ENCODE results near the gene POTEG.
A peak's percentile ranks its signal among the peaks of the same experiment; 100 is the strongest.
"Not testable (repeated sequence)": the region's sequence is repeated elsewhere in the genome, so short reads cannot be mapped to it uniquely, and the experiment has no call there.

POTEG gene

DNA sequence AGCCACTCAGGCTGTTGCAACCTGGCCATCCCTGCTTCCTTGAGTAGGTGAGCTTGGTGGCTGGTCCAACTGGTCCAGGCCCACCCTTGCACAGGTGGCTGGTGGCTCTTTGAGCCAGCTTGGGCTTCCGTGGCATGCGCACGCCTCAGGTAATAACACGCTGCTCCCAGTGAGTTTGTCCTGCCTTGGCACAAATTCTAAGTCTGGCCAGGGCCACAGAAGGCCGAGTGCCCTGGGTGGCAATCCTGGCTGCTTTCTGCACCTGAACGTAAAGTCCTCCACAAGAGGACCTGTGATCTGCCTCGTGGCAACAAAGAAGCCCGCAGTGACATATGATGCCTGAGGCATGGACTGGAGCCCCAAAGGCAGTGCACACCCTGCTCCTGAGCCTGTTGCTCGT lies 47.1 kb downstream of the POTEG start:
- not testable (repeated sequence) for H3K36me3 Mint-ChIP-seq, H3K27me3 Mint-ChIP-seq, H3K4me1 Mint-ChIP-seq, H3K27ac Mint-ChIP-seq, H3K9me3 Mint-ChIP-seq, ATAC-seq, H3K4me3 Mint-ChIP-seq

DNA sequence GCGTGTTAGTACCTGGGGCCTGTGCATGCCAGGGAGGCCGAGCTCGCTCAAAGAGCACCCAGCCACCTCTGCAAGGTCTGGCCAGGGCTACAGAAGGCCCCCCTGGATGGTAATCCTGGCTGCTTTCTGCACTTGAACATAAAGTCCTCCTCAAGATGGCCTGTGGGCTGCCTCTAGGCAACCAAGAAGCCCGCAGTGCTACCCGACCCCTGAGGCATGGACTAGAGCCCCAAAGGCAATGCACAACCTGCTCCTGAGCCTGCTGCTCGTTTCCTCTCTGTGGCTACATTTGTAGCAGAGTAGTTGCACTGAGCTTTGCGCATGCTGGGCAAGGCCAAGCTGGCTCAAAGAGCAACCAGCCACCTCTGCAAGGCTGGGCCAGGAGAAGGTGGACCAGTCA lies 47.8 kb downstream of the POTEG start:
- H3K36me3 Mint-ChIP-seq, H3K27me3 Mint-ChIP-seq, ATAC-seq, H3K4me3 Mint-ChIP-seq, H3K4me1 Mint-ChIP-seq, H3K9me3 Mint-ChIP-seq, H3K27ac Mint-ChIP-seq: not testable (repeated sequence)

DNA sequence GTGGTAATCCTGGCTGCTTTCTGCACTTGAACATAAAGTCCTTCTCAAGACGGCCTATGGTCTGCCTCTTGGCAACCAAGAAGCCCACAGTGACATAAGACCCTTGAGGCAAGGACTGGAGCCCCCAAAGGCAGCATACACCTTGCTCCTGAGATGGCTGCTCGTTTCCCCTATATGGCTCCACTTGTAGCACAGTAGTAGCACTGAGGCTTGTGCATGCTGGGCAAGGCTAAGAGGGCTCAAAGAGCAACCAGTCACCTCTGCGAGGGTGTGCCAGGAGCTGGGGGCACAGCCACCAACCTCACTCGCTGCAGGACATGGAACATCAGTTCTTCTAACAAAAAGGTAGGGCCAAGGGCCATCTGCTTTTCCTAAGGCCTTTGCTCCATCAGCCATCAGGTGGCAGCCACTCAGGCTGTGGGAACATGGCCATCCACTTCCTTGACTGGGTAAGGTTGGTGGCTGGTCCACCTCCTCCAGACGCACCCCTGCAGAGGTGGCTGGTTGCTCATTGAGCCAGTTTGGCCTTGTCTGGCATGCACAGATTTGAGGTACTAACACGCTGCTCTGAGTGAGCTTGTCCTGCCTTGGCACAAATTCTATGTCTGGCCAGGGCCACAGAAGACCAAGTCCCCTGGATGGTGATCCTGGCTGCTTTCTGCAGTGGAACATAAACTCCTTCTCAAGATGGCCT lies 49.9 kb downstream of the POTEG start:
- H3K4me1 Mint-ChIP-seq, H3K36me3 Mint-ChIP-seq, H3K9me3 Mint-ChIP-seq, H3K27ac Mint-ChIP-seq, H3K4me3 Mint-ChIP-seq, ATAC-seq, H3K27me3 Mint-ChIP-seq: not testable (repeated sequence)

DNA sequence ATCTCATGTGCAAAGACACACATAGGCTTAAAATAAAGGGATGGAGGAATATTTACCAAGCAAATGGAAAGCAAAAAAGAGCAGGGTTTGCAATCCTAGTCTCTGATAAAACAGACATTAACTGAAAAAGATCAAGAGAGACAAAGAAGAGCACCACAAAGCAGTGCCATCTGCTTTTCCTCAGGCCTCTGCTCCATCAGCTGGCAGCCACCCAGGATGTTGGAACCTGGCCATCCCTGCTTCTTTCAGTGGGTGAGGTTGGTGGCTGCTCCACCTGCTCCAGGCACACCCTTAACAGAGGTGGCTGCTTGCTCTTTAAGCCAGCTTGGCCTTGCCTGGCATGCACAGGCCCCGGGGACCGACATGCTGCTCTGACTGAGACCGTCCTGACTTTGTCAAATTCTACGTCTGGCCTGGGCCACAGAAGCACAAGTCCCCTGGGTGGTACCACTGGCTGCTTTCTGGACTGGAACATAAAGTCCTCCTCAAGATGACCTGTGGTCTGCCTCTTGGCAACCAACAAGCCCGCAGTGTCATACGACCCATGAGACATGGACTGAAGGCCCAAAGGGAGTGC lies 51.0 kb downstream of the POTEG start:
- H3K27me3 Mint-ChIP-seq, H3K27ac Mint-ChIP-seq, H3K4me3 Mint-ChIP-seq, ATAC-seq, H3K4me1 Mint-ChIP-seq, H3K36me3 Mint-ChIP-seq, H3K9me3 Mint-ChIP-seq: not testable (repeated sequence)

DNA sequence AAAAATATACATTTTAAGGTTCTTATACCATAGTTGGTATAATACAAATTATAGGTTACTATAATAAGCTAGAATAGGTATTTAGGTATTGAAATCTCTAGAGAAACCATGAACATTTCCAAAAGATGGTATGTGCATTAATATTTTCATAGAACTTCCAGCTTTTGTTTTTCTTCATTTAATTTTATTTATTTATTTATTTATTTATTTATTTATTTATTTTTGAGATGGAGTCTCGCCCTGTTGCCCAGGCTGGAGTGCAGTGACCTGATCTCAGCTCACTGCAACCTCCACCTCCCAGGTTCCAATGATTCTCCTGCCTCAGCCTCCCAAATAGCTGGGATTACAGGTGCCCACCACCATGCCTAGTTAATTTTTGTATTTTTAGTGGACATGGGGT lies 54.0 kb downstream of the POTEG start:
- not testable (repeated sequence) for ATAC-seq, H3K27ac Mint-ChIP-seq, H3K36me3 Mint-ChIP-seq, H3K27me3 Mint-ChIP-seq, H3K9me3 Mint-ChIP-seq, H3K4me1 Mint-ChIP-seq, H3K4me3 Mint-ChIP-seq

DNA sequence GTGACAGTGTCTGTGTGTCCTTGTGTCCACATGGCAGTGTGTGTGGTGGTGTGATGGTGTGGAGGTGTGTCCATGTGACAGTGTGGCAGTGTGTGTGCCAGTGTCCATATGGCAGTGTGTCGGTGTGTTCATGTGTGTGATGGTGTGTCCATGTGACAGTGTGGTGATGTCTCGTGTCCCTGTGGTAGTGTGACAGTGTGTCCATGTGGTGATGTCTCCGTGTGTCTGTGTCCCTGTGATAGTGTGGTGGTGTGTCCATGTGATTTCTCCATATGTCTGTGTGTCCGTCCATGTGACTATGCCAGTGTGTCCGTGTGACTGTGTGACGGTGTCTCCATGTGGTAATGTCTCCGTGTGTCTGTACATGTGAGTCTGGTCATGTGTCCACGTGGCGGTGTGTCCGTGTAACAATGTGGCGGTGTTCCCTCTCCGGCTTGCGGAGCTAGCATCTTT lies 59.7 kb downstream of the POTEG start:
- H3K36me3 Mint-ChIP-seq, H3K4me1 Mint-ChIP-seq, H3K9me3 Mint-ChIP-seq, H3K27me3 Mint-ChIP-seq, ATAC-seq, H3K4me3 Mint-ChIP-seq, H3K27ac Mint-ChIP-seq: not testable (repeated sequence)

DNA sequence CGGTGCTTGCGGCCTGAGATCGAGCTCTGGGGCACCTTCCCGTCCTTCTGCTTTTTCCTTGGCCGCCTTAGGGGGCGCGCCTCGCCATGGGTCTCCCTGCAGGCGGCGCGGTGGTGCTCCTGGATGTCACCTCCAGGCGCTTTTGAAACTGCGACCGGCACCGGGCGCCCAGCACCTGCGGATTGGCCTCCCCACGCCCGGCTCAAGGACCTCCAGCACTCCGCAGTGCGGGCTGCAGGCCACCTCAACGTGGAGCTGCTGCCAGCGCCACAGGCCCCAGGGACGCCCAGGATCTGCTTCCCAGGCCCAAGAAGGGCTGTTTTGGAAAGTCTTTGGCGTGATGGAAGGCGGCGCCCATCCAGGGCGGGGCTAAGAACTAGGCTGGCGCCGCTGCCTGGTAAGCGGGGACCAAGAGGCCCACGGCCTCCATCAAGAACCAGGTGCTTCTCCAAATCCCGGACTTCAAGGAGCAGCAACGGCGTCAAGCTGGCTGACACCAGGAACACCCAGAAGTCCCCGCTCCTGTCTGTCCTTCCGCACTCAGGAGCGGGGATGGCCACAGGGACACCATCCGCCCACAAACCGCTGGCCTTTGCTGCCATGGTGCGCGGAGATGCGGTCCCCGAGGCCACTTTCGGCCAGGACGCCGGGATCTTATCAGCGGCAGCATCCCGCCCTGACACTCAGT lies 61.2 kb downstream of the POTEG start:
- H3K36me3 Mint-ChIP-seq, H3K4me3 Mint-ChIP-seq, H3K4me1 Mint-ChIP-seq, H3K27ac Mint-ChIP-seq, ATAC-seq, H3K9me3 Mint-ChIP-seq, H3K27me3 Mint-ChIP-seq: not testable (repeated sequence)

DNA sequence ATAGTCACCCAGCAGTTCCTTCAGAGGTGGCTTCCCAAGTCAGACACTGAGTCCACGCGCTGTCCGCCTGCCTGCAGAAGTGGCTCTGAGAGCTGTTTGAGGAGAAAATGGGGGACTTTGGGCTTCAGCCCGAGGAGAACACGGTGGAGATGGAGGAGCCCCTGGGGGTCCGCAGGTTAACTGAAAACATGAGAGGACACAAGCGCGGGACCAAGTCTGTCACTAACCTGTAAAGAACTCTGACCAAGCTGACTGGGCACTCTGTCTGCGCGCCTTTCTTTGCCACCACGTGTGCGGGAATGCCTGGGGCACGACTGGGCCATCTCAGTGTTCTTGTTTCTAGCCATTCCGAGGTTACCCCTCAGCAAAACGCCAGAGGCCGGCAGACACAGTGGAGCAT lies 62.4 kb downstream of the POTEG start:
- not testable (repeated sequence) for H3K9me3 Mint-ChIP-seq, H3K4me3 Mint-ChIP-seq, ATAC-seq, H3K36me3 Mint-ChIP-seq, H3K27me3 Mint-ChIP-seq, H3K4me1 Mint-ChIP-seq, H3K27ac Mint-ChIP-seq

DNA sequence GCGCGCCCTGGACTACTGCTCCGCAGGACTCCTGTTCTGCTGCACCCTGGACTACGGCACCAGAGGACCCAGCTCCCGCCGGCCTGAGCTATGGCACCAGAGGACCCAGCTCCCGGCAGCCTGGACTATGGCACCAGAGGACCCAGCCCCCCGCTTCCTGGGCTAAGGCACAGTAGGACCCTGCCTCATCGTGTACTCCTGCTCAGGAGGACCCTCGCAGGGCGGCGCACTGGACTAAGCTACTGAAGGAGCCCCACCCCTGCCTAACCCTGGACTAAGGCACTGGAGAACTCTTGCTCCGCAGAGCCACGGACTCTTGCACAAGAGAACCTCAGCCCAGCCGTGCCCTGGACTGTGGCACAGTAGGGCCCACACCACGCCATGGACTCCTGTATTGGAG lies 71.3 kb downstream of the POTEG start:
- not testable (repeated sequence) for H3K27me3 Mint-ChIP-seq, H3K36me3 Mint-ChIP-seq, H3K4me3 Mint-ChIP-seq, ATAC-seq, H3K27ac Mint-ChIP-seq, H3K4me1 Mint-ChIP-seq, H3K9me3 Mint-ChIP-seq

DNA sequence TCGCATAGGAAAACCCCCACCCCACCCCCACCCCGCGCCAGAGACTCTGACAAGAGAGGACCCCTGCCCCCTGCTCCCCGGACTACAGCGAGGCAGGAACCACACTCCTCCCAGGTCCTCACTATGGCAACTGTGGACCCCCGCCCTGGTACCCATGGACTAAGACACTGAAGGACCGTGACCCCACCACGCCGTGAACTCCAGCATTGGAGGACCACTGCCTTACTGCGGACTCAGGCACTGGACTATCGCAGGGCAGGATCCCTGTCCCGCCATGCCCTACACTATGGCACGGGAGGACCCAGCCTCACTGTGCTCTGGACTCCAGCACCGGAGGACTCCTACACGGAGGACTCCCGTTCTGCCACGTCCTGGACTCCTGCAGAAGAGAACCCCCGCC lies 71.8 kb downstream of the POTEG start:
- not testable (repeated sequence) for H3K36me3 Mint-ChIP-seq, H3K4me1 Mint-ChIP-seq, H3K27ac Mint-ChIP-seq, H3K4me3 Mint-ChIP-seq, H3K9me3 Mint-ChIP-seq, H3K27me3 Mint-ChIP-seq, ATAC-seq

DNA sequence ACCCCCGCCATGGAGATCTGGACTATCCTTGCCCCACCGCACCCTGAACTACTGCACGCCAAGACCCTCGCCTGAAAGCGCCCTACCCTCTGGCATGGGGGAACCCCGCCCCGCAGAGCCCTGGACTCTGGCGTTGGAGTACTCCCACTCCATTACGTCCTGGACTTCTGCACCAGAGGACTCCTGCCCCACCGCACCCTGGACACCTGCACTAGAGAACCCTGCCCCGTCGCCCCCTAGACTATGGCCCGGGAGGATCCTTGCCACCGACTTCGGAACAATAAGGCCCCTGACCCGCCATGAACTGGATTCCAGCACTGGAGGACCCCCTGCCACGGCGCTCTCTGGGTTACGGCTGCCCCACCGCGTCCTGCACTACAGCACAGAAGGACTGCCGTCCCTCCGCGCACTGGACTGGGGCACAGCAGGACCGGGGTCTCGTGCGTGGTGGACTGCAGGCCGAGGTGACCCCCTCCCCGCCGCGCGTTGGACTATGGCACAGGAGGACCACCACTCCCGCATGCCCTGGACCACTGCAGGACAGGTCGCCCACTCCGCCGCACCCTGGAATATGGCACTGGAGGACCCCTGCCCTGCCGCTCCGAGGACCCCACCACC lies 72.4 kb downstream of the POTEG start:
- not testable (repeated sequence) for H3K4me3 Mint-ChIP-seq, H3K9me3 Mint-ChIP-seq, H3K4me1 Mint-ChIP-seq, H3K27ac Mint-ChIP-seq, H3K27me3 Mint-ChIP-seq, H3K36me3 Mint-ChIP-seq, ATAC-seq

DNA sequence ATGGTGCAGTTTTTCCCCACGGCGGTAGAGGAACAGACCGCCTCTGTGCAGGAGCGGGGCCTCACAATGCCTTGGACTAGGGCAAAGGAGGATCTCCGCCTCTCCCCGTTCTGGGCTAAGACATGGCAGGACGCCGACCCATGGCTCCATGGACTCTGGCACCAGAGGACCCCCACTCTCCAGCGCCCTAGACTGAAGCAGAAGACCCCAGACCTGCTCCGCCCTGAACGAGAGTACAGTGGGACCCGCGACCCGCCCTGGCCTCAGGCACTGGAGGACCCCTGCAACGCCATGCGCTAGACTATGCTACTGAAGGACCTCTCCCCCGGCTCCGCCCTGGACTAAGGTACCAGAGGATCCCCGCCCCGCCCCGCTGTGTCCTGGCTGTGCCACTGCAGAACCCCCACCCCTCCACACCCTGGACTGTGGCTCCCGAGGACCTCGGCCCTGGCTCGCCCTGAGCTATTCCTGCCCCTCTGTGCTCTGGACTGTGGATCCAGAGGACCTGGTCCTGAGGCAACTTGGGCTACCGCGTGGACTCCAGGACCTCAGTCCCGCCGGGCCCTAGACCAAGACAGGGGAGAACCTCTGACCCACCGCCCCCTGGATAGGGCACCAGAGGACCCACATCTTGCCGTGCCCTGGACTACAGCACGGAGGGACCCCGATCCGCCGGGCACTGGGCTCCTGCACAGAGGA lies 73.1 kb downstream of the POTEG start:
- not testable (repeated sequence) for H3K4me1 Mint-ChIP-seq, H3K36me3 Mint-ChIP-seq, H3K27ac Mint-ChIP-seq, H3K27me3 Mint-ChIP-seq, H3K4me3 Mint-ChIP-seq, H3K9me3 Mint-ChIP-seq
- peak; percentile 12 for ATAC-seq

Data from stimulated activated memory B cell treated with anti-CD40 and anti-IgM and Interleukin-4, amounts not matched to agents 10 μg/mL and 1 μg/mL and 100 μg/mL, for 72 hours (primary cell).